GM23248 (cell line): ENCODE data around the gene INPP5J. TPM values are rescaled to one million over a fixed set of nuclear protein-coding genes. Genes with fewer than 3 reads are reported as not detected.
A peak's percentile ranks its signal among the peaks of the same experiment; 100 is the strongest.

Experiments used
- DNase-seq: peaks from one replicate; pipeline ENCODE4 v3.0.0-alpha.2; 2015
- H2AFZ ChIP-seq: fragments of 200-600 bp; sonication (generic); 2 replicates; pipeline ENCODE4 v1.6.1; 2016; ENCODE audit warnings: antibody characterized with exemption
- H3F3A ChIP-seq: fragments of 200-600 bp; sonication (generic); 2 replicates; pipeline ENCODE4 v1.6.1; 2016; ENCODE audit warnings: mild to moderate bottlenecking, antibody characterized with exemption, mixed run types; ENCODE audit not compliant: insufficient read depth
- H3K27ac ChIP-seq: fragments of 200-600 bp; sonication (generic); 2 replicates; pipeline ENCODE4 v1.5.1; 2016; ENCODE audit warnings: mild to moderate bottlenecking
- H3K27me3 ChIP-seq: fragments of 200-600 bp; sonication (generic); replicated peaks from 2 replicates; pipeline ENCODE4 v1.6.1; 2016; ENCODE audit warnings: mild to moderate bottlenecking; ENCODE audit not compliant: insufficient read depth
- H3K36me3 ChIP-seq: fragments of 200-600 bp; sonication (generic); 2 replicates; pipeline ENCODE4 v1.6.1; 2016; ENCODE audit warnings: low read depth, mild to moderate bottlenecking
- H3K4me1 ChIP-seq: fragments of 200-600 bp; sonication (generic); 2 replicates; pipeline ENCODE4 v1.6.1; 2016; ENCODE audit warnings: mild to moderate bottlenecking; ENCODE audit not compliant: insufficient read depth
- H3K4me2 ChIP-seq: fragments of 200-600 bp; sonication (generic); one replicate; pipeline ENCODE4 v1.6.1; 2016; ENCODE audit warnings: mild to moderate bottlenecking; ENCODE audit not compliant: unreplicated experiment
- H3K4me3 ChIP-seq: fragments of 200-600 bp; sonication (generic); 2 replicates; pipeline ENCODE4 v1.5.1; 2016; ENCODE audit warnings: mild to moderate bottlenecking
- H3K79me2 ChIP-seq: fragments of 200-600 bp; sonication (generic); 2 replicates; pipeline ENCODE4 v1.6.1; 2016; ENCODE audit warnings: mild to moderate bottlenecking; ENCODE audit not compliant: insufficient read depth
- H3K9ac ChIP-seq: fragments of 200-600 bp; sonication (generic); 2 replicates; pipeline ENCODE4 v1.6.1; 2016; ENCODE audit warnings: mild to moderate bottlenecking
- H3K9me2 ChIP-seq: fragments of 200-600 bp; sonication (generic); 2 replicates; pipeline ENCODE4 v1.6.1; 2016; ENCODE audit warnings: mixed run types, mild to moderate bottlenecking, moderate library complexity; ENCODE audit not compliant: insufficient read depth
- H3K9me3 ChIP-seq: fragments of 200-600 bp; sonication (generic); one replicate; pipeline ENCODE4 v1.6.1; 2017; ENCODE audit warnings: low read depth
- H4K20me1 ChIP-seq: fragments of 200-600 bp; sonication (generic); 2 replicates; pipeline ENCODE4 v1.6.0; 2016; ENCODE audit not compliant: insufficient read depth
- EZH2 ChIP-seq: fragments of 200-600 bp; sonication (generic); IDR thresholded peaks from 2 replicates; pipeline ENCODE4 v1.6.1; 2018; ENCODE audit warnings: antibody characterized with exemption, mild to moderate bottlenecking; ENCODE audit not compliant: insufficient read depth, poor library complexity, severe bottlenecking
- EZH2phosphoT487 ChIP-seq: fragments of 200-600 bp; sonication (generic); IDR thresholded peaks from 2 replicates; pipeline ENCODE4 v1.6.1; 2018; ENCODE audit warnings: antibody characterized with exemption, moderate library complexity, mild to moderate bottlenecking, low read depth; ENCODE audit not compliant: insufficient read depth
- WGBS, 2 experiments: methylation state at CpG; one replicate each; pipeline ENCODE4 v1.1.6; 2015 to 2017; ENCODE audit warnings: low lambda C conversion rate in 2 of 2, low coverage in 1 of 2; ENCODE audit errors: missing lambda C conversion rate in 2 of 2; 5-methylcytosine and 5-hydroxymethylcytosine counted together
- in situ Hi-C: fragments of 300-500 bp; cut with MboI; formaldehyde crosslinking; loops from 2 replicates; pipeline ENCODE4 v1.15.0; 2020
- polyA plus RNA-seq: library from polyadenylated mRNA; unstranded; fragments of >200 nt; fragmentation: Nextera tagmentation; extraction: Ambion mirVana; gene quantifications from 2 replicates; pipeline ENCODE4 v1.2.1, GENCODE V29; 2016
- total RNA-seq: library from RNA; depleted of rRNA; stranded (reverse); fragments of >200 nt; shearing (Covaris generic); gene quantifications from 2 replicates; pipeline ENCODE4 v1.2.3, GENCODE V29; 2014

The INPP5J gene
- total and polyA plus RNA-seq, 2 experiments from 2014 or later = 0.26 TPM; not detected in 1

DNA sequence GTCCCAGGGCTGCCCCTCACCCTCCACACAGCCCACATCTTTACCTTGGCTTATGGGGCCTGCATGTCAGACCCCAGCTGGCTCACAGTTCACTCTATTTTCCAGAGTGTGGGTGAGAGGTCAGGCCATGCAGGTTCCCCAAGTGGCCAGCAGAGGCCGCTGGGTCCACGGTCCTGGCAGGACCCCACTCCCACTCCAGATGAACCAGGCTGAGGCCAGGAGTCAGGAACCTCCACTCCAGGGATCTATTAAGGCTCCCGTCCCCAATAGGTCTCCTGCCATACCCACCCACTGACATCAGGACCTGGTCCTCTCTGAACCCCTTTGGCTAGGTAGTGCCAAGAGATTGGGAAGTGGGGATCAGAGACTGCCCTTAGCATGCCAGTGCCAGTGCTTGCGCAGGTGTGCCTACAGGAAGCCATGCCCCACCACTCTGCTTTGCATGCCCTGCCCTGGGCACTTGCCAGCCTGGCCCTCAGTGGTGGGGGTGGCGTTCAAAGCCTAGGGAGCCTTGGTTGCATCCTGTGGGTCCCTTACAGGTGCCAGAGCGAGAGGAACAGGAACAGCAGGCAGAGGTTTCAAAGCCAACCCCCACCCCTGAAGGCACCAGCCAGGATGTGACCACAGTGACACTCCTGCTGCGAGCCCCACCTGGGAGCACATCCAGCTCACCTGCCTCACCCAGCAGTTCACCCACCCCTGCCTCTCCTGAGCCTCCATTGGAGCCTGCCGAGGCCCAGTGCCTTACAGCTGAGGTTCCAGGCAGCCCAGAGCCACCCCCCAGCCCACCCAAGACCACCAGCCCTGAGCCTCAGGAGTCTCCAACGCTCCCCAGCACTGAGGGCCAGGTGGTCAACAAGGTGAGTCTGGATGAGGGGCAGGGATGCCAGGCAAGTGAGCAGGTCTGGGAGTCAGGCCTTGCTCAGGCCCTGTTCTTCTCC is 33.3 kb upstream of the INPP5J start:
- in situ Hi-C loops = loop anchor here (10.0 kb wide), 1 partner anchor 135 kb away; no protein-coding TSS in a partner anchor
- Histone ChIP-seq H3K4me3 (no peak overlapping the region), H3K27ac (no peak overlapping the region), H3K79me2 (peaks cover 66% of the 10 kb centered on the region), H3K27me3 (no peaks in the 10 kb centered on the region), H3K36me3 (peaks cover 25% of the 10 kb centered on the region; the same call in 1 of the 2 replicates), H3K9ac (no peak overlapping the region), H4K20me1 (no peaks in the 10 kb centered on the region), H3K9me2 (no peaks in the 10 kb centered on the region), H3F3A (no peaks in the 10 kb centered on the region; the same call in 1 of the 2 replicates), H3K4me2 (no peak overlapping the region), H2AFZ (no peak overlapping the region), H3K4me1 (peaks cover 12% of the 10 kb centered on the region), H3K9me3 (no peaks in the 10 kb centered on the region)
- DNase-seq = peak; percentile 64
- TF ChIP-seq EZH2 (no peak), EZH2phosphoT487 (no peak)
- 76 to 85% methylated on average over 9 of the region's 9 CpGs for WGBS, 2 experiments

DNA sequence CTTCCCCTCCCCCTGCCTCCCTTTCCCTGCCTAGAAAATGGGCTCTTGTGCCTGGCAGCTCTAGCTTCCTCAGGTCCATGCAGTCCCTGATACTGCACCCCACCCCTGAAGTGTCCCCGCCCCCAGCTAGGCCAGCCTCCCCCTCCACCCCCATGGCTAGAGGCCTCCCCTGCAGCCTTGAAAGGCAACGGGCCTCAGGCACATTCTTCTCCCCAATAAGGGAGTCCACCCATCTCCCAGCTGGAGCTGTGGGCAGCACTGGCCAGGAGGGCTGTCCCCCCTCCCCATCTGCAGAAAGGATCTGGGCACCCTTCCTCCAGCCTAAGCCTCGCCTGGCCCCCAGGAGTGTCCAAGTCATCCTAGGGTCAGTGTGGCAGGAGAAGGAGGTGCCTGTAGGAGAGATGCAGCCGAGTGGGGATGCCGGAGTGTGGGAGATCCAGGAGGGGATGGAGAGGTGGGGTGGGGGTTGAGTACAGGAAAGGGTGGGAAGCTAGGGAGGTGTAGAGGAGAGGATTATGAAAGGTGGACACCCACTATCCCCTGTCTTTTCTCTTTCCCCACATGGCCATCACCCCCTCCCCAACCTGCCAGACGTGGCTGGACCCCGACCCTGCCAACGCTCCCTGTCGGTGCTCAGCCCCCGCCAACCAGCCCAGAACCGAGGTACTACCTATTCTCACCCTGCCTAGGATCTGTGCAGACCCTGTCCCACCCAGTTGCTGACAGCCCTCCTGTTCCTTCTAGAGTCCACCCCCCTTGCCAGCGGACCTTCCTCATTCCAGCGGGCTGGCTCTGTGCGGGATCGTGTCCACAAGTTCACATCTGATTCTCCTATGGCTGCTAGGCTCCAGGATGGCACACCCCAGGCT is 32.3 kb upstream of the INPP5J start:
- TF ChIP-seq EZH2phosphoT487 = no peak
- no peak for TF ChIP-seq EZH2
- H3K36me3 ChIP-seq = peaks cover 32% of the 10 kb centered on the region; the same call in 1 of the 2 replicates
- no peak overlapping the region for H2AFZ ChIP-seq
- H3K4me1 ChIP-seq = peaks cover 11% of the 10 kb centered on the region
- H3F3A ChIP-seq = no peaks in the 10 kb centered on the region; the same call in 1 of the 2 replicates
- H3K9ac ChIP-seq = no peak overlapping the region
- no peak overlapping the region for H3K27ac ChIP-seq
- no peaks in the 10 kb centered on the region for H4K20me1 ChIP-seq
- H3K27me3 ChIP-seq = no peaks in the 10 kb centered on the region
- 83 to 85% methylated on average over 13 to 15 of the region's 15 CpGs for WGBS, 2 experiments
- peaks cover 58% of the 10 kb centered on the region for H3K79me2 ChIP-seq
- H3K4me3 ChIP-seq = no peak overlapping the region
- no peaks in the 10 kb centered on the region for H3K9me2 ChIP-seq
- in situ Hi-C loops = no loop called here
- H3K9me3 ChIP-seq = no peaks in the 10 kb centered on the region
- DNase-seq = no peak
- H3K4me2 ChIP-seq = no peak overlapping the region

DNA sequence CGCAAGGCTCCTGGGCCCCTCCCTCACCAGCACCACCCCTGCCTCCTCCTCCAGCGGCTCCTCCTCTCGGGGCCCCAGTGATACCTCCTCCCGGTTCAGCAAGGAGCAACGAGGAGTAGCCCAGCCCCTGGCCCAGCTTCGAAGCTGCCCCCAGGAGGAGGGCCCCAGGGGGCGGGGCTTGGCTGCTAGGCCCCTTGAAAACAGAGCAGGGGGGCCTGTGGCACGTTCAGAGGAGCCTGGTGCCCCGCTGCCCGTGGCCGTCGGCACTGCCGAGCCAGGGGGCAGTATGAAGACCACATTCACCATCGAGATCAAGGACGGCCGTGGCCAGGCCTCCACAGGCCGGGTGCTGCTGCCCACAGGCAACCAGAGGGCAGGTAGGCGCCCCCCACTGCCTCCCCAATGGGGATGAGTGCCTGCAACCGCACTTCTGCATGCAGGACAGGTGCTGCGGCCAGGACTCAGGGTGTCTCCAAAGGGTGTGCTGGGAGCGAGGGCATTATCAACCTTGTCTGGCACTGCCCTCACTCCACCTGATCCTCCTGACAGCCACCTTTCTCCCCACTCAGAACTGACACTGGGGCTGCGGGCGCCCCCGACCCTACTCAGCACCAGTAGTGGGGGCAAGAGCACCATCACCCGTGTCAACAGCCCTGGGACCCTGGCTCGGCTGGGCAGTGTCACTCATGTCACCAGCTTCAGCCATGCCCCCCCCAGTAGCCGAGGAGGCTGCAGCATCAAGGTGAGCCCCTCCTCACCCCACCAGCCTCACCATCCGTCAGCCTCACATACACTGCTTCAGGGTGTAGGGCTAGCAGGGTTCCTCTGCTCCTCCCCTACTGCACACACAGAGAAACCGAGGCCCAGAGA is 31.4 kb upstream of the INPP5J start:
- Histone ChIP-seq H3K4me1 (peaks cover 4% of the 10 kb centered on the region), H3K36me3 (peaks cover 37% of the 10 kb centered on the region; the same call in 1 of the 2 replicates), H3K27me3 (no peaks in the 10 kb centered on the region), H3K79me2 (peaks cover 49% of the 10 kb centered on the region), H3K9me2 (no peaks in the 10 kb centered on the region), H3K4me2 (no peak overlapping the region), H3K9me3 (no peaks in the 10 kb centered on the region), H3K4me3 (no peak overlapping the region), H4K20me1 (no peaks in the 10 kb centered on the region), H3K9ac (no peak overlapping the region), H3F3A (peaks cover 4% of the 10 kb centered on the region), H3K27ac (no peak overlapping the region), H2AFZ (no peak overlapping the region)
- DNase-seq = no peak
- no peak for TF ChIP-seq EZH2phosphoT487
- no peak for TF ChIP-seq EZH2
- in situ Hi-C loops = no loop called here
- WGBS, 2 experiments = 69 to 72% methylated on average over 24 to 28 of the region's 29 CpGs

DNA sequence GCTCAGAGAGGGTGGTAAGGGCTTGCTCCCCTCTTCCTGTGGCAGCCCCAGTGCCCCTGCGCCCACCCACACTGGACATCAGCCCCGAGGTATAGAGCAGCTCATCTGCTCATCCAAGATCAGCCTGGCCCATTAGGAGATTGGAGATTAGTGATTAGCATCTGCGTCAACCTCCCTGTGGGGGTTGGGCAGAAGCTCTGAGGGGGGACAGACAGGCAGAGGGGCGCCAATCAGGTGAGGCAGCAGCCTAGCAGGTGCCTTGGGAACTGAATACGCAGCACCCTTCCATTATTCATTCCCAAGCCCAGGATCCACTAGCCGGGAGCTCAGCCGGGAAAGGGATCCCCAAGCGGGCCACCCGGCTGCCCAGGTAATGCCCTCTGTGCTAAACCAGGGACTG is 30.6 kb upstream of the INPP5J start:
- H3K4me2 ChIP-seq = no peak overlapping the region
- H3K27ac ChIP-seq = no peak overlapping the region
- H3K9me2 ChIP-seq = no peaks in the 10 kb centered on the region
- DNase-seq = no peak
- no peak overlapping the region for H3K9ac ChIP-seq
- H3K79me2 ChIP-seq = peaks cover 41% of the 10 kb centered on the region
- no peak overlapping the region for H3K4me3 ChIP-seq
- no peak for TF ChIP-seq EZH2
- TF ChIP-seq EZH2phosphoT487 = no peak
- WGBS, 2 experiments = 90 to 93% methylated on average over 9 of the region's 9 CpGs
- no peak overlapping the region for H2AFZ ChIP-seq
- in situ Hi-C loops = no loop called here
- no peaks in the 10 kb centered on the region for H3K27me3 ChIP-seq
- H3K4me1 ChIP-seq = no peaks in the 10 kb centered on the region
- H3F3A ChIP-seq = peaks cover 8% of the 10 kb centered on the region
- H4K20me1 ChIP-seq = no peaks in the 10 kb centered on the region
- peaks cover 43% of the 10 kb centered on the region; the same call in 1 of the 2 replicates for H3K36me3 ChIP-seq
- H3K9me3 ChIP-seq = no peaks in the 10 kb centered on the region
